ENCODE data around the gene CCDC90B.
"Not testable (repeated sequence)": the region's sequence is repeated elsewhere in the genome, so short reads cannot be mapped to it uniquely, and the experiment has no call there.

Gene CCDC90B, protein sequence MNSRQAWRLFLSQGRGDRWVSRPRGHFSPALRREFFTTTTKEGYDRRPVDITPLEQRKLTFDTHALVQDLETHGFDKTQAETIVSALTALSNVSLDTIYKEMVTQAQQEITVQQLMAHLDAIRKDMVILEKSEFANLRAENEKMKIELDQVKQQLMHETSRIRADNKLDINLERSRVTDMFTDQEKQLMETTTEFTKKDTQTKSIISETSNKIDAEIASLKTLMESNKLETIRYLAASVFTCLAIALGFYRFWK

DNA sequence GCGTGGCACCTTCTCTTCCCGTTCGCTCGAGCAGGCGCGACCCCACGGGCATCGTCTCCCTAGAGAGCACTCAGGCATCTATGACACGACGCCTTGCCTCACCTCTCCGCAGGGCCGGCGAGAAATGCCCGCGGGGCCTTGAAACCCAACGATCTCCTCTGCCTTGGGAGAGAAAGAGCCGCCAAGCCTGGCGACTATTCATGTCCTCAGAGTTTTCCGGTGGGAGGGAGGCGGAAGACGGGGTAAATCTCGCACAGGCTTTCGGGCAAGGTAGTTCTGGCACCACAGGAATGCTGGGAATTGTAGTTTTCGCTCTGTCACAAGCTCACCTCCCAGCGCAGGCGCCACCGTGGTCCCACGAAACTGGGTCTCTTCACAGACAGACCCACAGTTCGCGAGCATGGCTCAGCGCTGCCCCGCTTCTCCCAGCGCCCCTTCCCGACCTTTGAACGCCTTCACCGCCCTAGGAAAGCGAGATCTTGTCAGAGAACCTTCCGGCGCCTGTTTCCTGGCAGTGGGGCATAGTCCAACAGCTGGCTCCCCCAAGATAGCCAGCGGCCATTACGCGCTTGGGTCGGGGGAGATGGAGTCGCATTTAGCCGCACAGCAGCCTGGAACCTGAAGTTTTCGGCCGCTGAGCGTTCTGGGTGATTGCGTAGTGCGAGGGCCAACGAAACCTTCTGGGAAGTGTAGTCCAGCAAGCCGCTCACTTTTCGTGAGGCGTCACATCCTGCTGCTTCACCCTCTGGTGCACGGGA, at the start of gene CCDC90B:
Gene CCDC90B, minus strand, starts transcription at position 597 of the 758 bp plus-strand sequence. Its CDS starts 395 bp downstream, at position 202.
- peak; percentile 90 for DNase-seq (ENCODE audit: low read depth, low spot score)

GRCh38 chr11:83335446-83336070, 49.4 kb upstream of the CCDC90B start:
- no peak for DNase-seq (ENCODE audit: low read depth, low spot score)

- DNase-seq (ENCODE audit: low read depth, low spot score): no peak
Measured at GRCh38 chr11:83330303-83330702, 44.1 kb upstream of the CCDC90B start.

DNA sequence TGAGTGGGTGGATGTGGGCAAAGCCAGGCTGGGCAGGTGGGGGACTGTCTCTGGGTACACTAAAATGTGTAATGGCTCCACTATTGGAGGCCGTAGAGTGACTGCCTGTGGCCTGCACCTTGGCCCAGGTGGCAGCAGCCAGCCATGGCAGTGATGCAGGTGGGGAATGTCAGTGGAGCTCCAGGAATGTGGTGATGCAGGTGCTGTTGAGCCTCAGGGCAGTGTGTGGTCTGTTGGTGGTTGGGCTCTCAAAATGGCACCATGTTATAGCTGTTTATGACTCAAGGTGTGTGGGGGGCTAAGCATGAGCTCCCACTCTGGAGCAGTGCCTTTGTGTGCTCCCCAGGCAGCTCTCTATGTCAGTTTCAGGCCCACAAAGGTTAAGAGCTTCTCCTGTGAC, 40.2 kb upstream of the CCDC90B start:
- DNase-seq (ENCODE audit: low read depth, low spot score): no peak

DNA sequence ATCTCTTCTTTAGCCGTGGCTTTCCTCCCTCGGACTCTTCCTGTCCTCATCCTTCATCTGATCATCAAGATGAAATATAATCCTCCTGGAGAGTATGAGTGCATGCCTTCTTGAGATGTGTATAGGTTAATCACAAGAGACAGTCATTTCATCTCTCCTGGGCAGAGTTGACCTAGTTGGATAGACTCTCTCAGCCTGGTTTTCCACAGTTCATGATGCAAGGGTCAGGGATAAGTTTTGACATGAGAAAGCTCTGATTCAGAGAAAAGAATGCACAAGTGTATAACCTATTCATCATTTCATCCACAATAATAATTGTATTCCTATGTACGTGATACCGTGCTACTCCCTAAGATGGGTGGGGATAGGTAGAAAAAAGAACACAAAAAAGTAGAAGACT, 33.2 kb upstream of the CCDC90B start:
- no peak for DNase-seq (ENCODE audit: low read depth, low spot score)

DNA sequence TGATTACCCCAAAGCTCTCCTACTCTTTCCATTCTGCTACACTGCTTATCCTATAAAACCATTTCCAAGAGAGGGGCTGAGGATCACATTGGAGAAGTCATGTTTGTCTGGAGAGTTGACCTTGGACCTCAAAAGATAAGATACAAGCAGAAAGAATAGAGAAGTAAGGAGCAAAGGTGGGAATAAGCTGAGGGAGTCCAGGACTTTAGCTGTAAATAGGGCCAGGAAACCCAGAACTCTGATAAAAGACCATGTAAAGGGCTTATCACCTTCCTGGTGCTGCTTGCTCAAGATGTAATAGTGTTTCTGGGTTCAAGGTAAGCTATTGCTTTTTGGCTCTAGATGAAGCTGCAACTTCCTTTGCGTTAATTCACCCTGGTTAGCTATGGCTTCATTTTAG, 32.8 kb upstream of the CCDC90B start:
- DNase-seq (ENCODE audit: low read depth, low spot score): no peak

- no peak for DNase-seq (ENCODE audit: low read depth, low spot score)
Measured at GRCh38 chr11:83317757-83318690, 31.9 kb upstream of the CCDC90B start.

- not testable (repeated sequence) for DNase-seq (ENCODE audit: low read depth, low spot score)
Measured at GRCh38 chr11:83316897-83317268, 30.7 kb upstream of the CCDC90B start.

DNA sequence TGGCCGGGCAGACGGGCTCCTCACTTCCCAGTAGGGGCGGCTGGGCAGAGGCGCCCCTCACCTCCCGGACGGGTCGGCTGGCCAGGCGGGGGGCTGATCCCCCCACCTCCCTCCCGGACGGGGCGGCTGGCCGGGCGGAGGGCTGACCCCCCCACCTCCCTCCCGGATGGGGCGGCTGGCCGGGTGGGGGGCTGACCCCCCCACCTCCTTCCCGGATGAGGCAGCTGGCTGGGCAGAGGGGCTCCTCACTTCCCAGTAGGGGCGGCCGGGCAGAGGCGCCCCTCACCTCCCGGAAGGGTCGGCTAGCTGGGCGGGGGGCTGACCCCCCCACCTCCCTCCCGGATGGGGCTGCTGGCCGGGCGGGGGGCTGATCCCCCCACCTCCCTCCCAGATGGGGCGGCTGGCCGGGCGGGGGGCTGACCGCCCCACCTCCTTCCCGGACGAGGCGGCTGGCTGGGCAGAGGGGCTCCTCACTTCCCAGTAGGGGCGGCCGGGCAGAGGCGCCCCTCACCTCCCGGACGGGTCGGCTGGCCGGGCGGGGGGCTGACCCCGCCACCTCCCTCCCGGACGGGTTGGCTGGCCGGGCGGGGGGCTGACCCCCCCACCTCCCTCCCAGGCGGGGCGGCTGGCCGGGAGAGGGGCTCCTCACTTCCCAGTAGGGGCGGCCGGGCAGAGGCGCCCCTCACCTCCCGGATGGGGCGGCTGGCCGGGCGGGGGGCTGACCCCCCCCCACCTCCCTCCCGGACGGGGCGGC, 30.2 kb upstream of the CCDC90B start:
- not testable (repeated sequence) for DNase-seq (ENCODE audit: low read depth, low spot score)

DNA sequence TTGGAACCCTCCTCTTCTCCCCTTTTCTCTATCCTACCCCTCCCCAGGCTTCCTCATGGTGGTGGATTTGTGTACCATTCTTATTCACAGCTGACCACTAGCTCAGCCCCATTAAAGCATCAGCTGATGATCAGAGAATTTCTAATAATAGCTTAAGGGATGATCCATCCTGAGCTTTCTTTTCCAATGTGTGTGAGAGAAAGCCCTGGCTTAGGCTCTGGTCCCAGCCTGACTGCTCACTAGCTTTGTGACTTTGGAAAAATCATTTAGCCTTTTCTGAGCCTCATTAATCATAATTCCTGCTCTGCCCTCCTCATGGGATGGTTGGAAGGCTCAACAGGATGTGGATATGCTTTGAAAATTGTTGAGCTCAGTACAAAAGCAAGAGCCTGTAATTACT, 26.3 kb upstream of the CCDC90B start:
- no peak for DNase-seq (ENCODE audit: low read depth, low spot score)

DNA sequence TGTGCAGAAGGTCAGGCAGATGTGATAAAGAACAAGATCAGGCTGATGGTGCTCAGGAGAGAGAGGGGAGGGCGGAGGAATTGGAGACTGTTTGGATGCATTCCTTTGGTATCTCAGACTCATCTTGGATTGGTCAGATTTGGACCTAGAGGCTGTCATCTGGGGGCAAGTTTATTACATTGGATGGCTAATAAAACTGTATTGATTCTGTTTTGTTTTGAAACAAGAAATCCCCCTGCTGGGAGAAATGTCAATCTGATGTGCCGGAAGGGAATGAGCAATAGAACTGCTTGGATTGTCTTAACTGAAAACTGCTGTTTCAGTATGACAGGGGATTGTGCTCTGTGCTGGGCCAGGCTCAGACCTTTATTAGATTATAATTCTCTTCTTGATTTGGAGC, 25.5 kb upstream of the CCDC90B start:
- no peak for DNase-seq (ENCODE audit: low read depth, low spot score)

- no peak for DNase-seq (ENCODE audit: low read depth, low spot score)
Measured at GRCh38 chr11:83310718-83311117, 24.6 kb upstream of the CCDC90B start.

DNA sequence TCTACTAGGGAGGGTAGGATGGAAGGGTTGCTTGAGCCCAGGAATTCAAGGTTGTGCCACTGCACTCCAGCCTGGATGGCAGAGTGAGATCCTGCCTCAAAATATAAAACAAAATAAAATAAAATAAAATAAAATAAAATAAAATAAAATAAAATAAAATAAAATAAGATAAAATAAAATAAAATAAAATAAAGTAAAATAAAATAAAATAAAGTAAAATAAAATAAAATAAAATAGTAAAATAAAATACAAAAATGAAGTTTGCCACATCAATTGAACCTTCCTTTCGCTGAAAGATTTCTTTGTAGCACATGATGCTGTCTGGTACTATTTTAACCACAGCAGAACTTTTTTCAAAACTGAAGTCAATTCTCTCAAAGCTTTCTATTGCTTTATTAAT, 22.4 kb upstream of the CCDC90B start:
- DNase-seq (ENCODE audit: low read depth, low spot score): not testable (repeated sequence)

DNA sequence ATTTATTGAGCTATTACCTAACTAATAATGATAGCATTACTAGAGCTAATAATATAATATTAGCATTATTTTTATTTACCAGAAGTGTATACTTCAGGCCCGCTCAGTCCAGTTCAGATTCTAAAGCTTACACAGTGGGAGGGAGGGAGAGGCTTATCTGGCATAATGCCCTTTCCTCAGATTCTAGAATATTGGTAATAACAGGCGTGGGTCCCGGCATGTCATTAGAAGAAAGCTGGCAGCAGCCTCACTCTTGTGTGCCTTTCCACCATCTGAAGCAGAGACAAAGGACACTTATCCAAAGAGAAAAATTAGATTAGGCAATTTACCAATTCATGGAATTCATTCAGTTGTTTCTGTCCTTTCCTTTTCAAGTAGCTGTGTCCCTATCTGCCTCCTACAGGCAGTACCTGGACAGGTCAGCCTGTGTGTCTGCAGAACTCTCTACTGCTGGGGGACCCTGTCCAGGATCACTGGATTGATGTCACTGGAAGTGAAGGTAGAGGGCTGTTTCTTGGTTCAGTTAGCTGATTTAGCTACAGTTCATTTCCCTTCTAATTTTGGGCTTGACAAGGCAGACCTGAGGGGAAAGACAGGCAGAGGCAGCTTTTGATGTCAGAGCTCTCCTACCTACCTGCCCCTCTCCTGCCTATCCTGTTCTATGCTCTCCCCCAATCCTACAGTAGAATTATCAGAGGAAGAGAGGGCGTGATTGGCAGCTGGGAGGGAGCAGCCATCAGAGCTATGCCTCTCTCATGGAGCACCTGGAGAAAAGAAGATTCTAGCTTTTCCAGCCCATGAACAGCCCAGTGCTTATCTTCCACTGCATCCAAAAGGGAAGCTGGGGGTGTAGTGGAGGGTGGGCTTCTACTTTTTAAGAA, 20.3 kb upstream of the CCDC90B start:
- no peak for DNase-seq (ENCODE audit: low read depth, low spot score)

DNA sequence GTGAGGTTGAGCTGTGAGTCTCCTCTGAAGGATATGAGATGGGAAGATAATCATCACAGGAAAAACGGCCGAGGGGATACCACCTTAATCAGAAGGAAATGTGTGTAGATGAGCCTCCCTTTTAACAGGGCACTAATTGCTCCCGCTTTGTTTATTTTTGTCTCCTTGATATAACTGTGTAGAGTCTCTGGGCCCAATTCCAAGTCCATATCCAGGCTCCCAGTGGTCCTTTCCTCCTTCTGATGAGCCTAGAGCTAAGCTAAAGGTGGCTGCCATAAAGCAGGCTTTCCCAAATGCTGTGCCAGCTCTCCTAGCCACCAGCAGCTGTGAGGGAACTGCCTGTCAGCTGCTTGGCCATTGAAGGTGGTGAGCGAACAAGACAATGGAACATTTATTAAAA, 17.1 kb upstream of the CCDC90B start:
- no peak for DNase-seq (ENCODE audit: low read depth, low spot score)

- no peak for DNase-seq (ENCODE audit: low read depth, low spot score)
Measured at GRCh38 chr11:83302151-83302550, 16.0 kb upstream of the CCDC90B start.

- no peak for DNase-seq (ENCODE audit: low read depth, low spot score)
Measured at GRCh38 chr11:83299681-83300080, 13.5 kb upstream of the CCDC90B start.

DNA sequence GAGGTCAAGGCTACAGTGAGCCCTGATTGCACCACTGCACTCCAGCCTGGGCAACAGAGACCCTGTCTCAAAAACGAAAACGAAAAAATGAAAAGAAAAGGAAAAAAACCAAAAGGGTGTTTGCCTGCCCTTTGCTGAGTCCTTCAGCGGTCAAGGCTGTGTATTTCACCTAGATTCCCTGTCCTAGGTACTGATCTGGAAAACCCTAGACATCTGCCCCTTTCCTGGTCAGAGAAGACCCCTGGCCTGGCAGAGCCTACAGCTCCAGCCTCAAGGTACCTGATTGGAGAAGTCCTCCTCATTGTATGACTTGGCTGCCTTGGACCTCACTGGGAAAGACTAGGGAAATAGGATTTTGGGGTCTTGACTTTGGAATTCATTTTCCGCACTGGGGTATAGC, 8.0 kb upstream of the CCDC90B start:
- no peak for DNase-seq (ENCODE audit: low read depth, low spot score)

GRCh38 chr11:83293457-83293774, 7.2 kb upstream of the CCDC90B start:
- DNase-seq (ENCODE audit: low read depth, low spot score): no peak
